Measurements from ENCODE around the gene TRIM74.
"Not testable (repeated sequence)": the region's sequence is repeated elsewhere in the genome, so short reads cannot be mapped to it uniquely, and the experiment has no call there.

The TRIM74 gene

DNA sequence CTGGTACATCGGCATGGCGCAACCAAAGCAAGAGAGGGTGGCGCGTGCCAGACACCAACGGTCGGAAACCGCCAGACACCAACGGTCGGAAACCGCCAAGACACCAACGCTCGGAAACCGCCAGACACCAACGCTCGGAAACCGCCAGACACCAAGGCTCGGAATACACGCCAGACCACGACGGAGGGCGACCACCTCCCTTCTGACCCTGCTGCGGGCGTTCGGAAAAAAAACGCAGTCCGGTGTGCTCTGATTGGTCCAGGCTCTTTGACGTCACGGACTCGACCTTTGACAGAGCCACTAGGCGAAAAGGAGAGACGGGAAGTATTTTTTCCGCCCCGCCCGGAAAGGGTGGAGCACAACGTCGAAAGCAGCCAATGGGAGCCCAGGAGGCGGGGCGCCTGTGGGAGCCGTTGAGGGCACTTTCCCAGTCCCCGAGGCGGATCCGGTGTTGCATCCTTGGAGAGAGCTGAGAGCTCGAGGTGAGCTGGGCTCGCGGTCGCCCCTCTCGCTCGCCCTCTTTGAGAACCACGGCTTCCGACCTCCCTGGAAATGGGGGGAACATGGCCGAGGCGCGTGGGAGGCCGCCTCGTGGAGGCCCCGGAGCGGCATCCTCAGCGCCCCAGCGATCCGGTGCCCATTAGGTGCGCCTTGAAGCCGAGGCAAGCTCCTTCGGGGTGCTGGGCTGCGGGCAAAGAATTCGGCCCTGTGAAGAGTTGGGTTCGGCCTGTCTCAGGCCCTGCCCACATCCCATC is 36.6 kb upstream of the TRIM74 start (continued):
- 0 out of 2 replicates have a peak, but pooled peaks have one; percentile 56 for TF ChIP-seq ZFP69B (tag by site-specific recombination; IDR thresholded peaks at IDR 0.05)
- peak; percentile 80 for TF ChIP-seq ZNF600 (tag by site-specific recombination; IDR thresholded peaks at IDR 0.05)
- peak; percentile 66 for TF ChIP-seq ZNF335 (tag by site-specific recombination; conservative IDR thresholded peaks at IDR 0.05)
- TF ChIP-seq, protein P1, sequence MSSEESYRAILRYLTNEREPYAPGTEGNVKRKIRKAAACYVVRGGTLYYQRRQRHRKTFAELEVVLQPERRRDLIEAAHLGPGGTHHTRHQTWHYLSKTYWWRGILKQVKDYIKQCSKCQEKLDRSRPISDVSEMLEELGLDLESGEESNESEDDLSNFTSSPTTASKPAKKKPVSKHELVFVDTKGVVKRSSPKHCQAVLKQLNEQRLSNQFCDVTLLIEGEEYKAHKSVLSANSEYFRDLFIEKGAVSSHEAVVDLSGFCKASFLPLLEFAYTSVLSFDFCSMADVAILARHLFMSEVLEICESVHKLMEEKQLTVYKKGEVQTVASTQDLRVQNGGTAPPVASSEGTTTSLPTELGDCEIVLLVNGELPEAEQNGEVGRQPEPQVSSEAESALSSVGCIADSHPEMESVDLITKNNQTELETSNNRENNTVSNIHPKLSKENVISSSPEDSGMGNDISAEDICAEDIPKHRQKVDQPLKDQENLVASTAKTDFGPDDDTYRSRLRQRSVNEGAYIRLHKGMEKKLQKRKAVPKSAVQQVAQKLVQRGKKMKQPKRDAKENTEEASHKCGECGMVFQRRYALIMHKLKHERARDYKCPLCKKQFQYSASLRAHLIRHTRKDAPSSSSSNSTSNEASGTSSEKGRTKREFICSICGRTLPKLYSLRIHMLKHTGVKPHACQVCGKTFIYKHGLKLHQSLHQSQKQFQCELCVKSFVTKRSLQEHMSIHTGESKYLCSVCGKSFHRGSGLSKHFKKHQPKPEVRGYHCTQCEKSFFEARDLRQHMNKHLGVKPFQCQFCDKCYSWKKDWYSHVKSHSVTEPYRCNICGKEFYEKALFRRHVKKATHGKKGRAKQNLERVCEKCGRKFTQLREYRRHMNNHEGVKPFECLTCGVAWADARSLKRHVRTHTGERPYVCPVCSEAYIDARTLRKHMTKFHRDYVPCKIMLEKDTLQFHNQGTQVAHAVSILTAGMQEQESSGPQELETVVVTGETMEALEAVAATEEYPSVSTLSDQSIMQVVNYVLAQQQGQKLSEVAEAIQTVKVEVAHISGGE (tag by site-specific recombination; conservative IDR thresholded peaks at IDR 0.05; ENCODE audit: low read depth), result 0 out of 2 replicates have a peak, but pooled peaks have one; percentile 34
- peak; percentile 72 for TF ChIP-seq EGR2 (tag by site-specific recombination; IDR thresholded peaks at IDR 0.05; ENCODE audit: low read depth)
- TF ChIP-seq, protein P2, sequence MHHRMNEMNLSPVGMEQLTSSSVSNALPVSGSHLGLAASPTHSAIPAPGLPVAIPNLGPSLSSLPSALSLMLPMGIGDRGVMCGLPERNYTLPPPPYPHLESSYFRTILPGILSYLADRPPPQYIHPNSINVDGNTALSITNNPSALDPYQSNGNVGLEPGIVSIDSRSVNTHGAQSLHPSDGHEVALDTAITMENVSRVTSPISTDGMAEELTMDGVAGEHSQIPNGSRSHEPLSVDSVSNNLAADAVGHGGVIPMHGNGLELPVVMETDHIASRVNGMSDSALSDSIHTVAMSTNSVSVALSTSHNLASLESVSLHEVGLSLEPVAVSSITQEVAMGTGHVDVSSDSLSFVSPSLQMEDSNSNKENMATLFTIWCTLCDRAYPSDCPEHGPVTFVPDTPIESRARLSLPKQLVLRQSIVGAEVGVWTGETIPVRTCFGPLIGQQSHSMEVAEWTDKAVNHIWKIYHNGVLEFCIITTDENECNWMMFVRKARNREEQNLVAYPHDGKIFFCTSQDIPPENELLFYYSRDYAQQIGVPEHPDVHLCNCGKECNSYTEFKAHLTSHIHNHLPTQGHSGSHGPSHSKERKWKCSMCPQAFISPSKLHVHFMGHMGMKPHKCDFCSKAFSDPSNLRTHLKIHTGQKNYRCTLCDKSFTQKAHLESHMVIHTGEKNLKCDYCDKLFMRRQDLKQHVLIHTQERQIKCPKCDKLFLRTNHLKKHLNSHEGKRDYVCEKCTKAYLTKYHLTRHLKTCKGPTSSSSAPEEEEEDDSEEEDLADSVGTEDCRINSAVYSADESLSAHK (tag by site-specific recombination; IDR thresholded peaks at IDR 0.05), result peak; percentile 94
- peak; percentile 34 for TF ChIP-seq ZFHX2 (tag by site-specific recombination; conservative IDR thresholded peaks at IDR 0.05)
- TF ChIP-seq ZNF341 (tag by site-specific recombination; IDR thresholded peaks at IDR 0.05; ENCODE audit: low read depth), result peak; percentile 30; the same call in 1 of the 2 replicates
- TF ChIP-seq ZBTB17 (tag by site-specific recombination; IDR thresholded peaks at IDR 0.05), result peak; percentile 30; the same call in 1 of the 2 replicates
- TF ChIP-seq, protein P3, sequence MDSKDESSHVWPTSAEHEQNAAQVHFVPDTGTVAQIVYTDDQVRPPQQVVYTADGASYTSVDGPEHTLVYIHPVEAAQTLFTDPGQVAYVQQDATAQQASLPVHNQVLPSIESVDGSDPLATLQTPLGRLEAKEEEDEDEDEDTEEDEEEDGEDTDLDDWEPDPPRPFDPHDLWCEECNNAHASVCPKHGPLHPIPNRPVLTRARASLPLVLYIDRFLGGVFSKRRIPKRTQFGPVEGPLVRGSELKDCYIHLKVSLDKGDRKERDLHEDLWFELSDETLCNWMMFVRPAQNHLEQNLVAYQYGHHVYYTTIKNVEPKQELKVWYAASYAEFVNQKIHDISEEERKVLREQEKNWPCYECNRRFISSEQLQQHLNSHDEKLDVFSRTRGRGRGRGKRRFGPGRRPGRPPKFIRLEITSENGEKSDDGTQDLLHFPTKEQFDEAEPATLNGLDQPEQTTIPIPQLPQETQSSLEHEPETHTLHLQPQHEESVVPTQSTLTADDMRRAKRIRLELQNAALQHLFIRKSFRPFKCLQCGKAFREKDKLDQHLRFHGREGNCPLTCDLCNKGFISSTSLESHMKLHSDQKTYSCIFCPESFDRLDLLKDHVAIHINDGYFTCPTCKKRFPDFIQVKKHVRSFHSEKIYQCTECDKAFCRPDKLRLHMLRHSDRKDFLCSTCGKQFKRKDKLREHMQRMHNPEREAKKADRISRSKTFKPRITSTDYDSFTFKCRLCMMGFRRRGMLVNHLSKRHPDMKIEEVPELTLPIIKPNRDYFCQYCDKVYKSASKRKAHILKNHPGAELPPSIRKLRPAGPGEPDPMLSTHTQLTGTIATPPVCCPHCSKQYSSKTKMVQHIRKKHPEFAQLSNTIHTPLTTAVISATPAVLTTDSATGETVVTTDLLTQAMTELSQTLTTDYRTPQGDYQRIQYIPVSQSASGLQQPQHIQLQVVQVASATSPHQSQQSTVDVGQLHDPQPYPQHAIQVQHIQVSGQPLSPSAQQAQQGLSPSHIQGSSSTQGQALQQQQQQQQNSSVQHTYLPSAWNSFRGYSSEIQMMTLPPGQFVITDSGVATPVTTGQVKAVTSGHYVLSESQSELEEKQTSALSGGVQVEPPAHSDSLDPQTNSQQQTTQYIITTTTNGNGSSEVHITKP (tag by site-specific recombination; IDR thresholded peaks at IDR 0.05), result peak; percentile 63
- TF ChIP-seq BCL11A (tag by site-specific recombination; IDR thresholded peaks at IDR 0.05; ENCODE audit: low read depth), result peak; percentile 58; the same call in 1 of the 2 replicates
- TF ChIP-seq KLF1 (tag by site-specific recombination; IDR thresholded peaks at IDR 0.05), result peak; percentile 50; the same call in 1 of the 2 replicates
- peak; percentile 77 for TF ChIP-seq SP3 (tag by site-specific recombination; IDR thresholded peaks at IDR 0.05)
- peak; percentile 83 for TF ChIP-seq ZNF561 (tag by site-specific recombination; IDR thresholded peaks at IDR 0.05; ENCODE audit: borderline replicate concordance)

DNA sequence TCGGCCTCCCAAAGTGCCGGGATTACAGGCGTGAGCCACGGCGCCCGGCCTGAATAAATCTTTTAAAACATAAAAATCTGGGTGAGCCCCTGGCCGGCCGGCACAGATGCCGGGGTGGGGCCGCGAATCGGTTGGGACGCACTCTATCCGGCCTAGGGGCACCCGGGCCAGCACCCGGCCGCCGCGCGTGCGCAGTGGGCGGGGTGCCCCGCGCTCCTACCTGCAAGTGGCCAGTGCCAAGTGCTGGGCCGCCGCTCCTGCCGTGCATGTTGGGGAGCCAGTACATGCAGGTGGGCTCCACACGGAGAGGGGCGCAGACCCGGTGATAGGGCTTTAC is 36.1 kb upstream of the TRIM74 start:
- Histone ChIP-seq H3K27ac (ENCODE audit: extremely low read depth, low read depth, low read length) (peak overlapping the region; percentile 84), H3K4me3 (ENCODE audit: low read depth, low read length) (peak overlapping the region; percentile 66)
- CTCF ChIA-PET; H3K36me3 ChIP-seq (ENCODE audit: control insufficient read depth in 2 of 2, insufficient read depth in 1 of 2, low read length in 2 of 2); H3K4me1 ChIP-seq (ENCODE audit: control insufficient read depth, insufficient read depth, low read length); POLR2A ChIA-PET; H3K9me3 ChIP-seq (ENCODE audit: control insufficient read depth, insufficient read depth, low read depth, low read length): not testable (repeated sequence)
- TF ChIP-seq ZNF2 (tag by site-specific recombination; IDR thresholded peaks at IDR 0.05), result 0 out of 2 replicates have a peak, but pooled peaks have one; percentile 19

DNA sequence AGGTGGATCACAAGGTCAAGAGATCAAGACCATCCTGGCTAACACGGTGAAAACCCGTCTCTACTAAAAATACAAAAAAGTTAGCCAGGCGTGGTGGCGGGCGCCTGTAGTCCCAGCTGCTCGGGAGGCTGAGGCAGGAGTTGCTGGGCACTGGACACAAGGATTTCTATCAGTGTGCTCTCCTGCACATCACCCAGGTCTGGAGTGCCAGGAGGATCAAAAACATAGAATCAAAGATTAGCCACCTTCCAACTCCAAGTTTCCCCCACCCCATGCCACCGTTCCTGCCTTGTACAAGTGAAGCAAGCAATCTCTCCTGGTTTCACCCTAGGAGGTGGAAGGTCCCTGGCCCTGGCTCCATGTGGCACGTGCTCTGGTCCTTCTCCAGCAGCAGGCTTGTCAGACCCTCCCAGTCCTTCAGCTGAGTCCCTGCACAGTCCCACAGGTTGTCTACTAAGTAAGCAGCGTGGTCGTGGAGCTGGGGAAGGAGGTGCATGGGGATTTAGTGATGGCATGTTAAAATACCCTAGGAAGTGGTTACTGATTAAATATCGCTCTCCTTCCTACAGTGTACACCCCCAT is 28.7 kb upstream of the TRIM74 start:
- POLR2A ChIA-PET; H3K4me3 ChIP-seq (ENCODE audit: low read depth, low read length); H3K36me3 ChIP-seq (ENCODE audit: control insufficient read depth in 2 of 2, insufficient read depth in 1 of 2, low read length in 2 of 2); H3K27ac ChIP-seq (ENCODE audit: extremely low read depth, low read depth, low read length); H3K4me1 ChIP-seq (ENCODE audit: control insufficient read depth, insufficient read depth, low read length); CTCF ChIA-PET; H3K9me3 ChIP-seq (ENCODE audit: control insufficient read depth, insufficient read depth, low read depth, low read length): not testable (repeated sequence)

DNA sequence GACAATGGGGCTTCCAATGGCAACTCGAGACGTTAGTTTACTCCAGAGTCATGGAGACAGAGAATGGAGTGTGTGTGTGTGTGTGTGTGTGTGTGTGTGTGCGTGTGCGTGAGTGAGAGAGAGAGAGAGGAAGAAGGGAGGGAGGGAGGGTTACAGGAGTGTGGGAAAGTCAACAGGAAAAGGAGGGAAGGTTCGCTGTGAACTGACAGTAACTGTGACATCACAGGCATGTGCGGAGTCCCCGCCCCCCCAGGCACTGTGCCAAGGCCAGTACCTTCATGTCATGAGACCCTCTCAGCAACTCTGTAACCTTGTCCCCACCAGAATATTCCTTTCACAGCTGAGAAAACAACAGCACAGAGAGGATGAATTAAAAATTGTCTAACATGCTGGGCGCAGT is 28.2 kb upstream of the TRIM74 start:
- H3K36me3 ChIP-seq (ENCODE audit: control insufficient read depth in 2 of 2, insufficient read depth in 1 of 2, low read length in 2 of 2); CTCF ChIA-PET; POLR2A ChIA-PET; H3K9me3 ChIP-seq (ENCODE audit: control insufficient read depth, insufficient read depth, low read depth, low read length); H3K4me1 ChIP-seq (ENCODE audit: control insufficient read depth, insufficient read depth, low read length); H3K27ac ChIP-seq (ENCODE audit: extremely low read depth, low read depth, low read length); H3K4me3 ChIP-seq (ENCODE audit: low read depth, low read length): not testable (repeated sequence)

DNA sequence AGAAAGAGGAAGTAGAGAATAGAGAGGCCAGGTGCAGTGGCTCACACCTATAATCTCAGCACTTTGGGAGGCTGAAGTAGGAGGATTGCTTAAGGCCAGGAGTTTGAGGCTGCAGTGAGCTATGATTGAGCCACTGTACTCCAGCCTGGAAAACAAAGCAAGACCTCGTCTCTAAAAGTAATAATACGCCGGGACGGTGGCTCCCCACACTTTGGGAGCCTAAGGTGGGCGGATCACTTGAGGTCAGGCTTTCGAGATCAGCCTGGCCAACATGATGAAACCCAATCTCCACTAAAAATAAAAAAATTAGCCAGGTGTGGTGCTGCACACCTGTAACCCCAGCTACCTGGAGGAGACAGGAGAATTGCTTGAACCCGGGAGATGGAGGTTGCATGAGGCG is 26.2 kb upstream of the TRIM74 start:
- H3K4me3 ChIP-seq (ENCODE audit: low read depth, low read length); H3K4me1 ChIP-seq (ENCODE audit: control insufficient read depth, insufficient read depth, low read length); CTCF ChIA-PET; POLR2A ChIA-PET; H3K9me3 ChIP-seq (ENCODE audit: control insufficient read depth, insufficient read depth, low read depth, low read length); H3K36me3 ChIP-seq (ENCODE audit: control insufficient read depth in 2 of 2, insufficient read depth in 1 of 2, low read length in 2 of 2); H3K27ac ChIP-seq (ENCODE audit: extremely low read depth, low read depth, low read length): not testable (repeated sequence)

Data from HEK293 (cell line).